ENCODE measurements around the gene IL18BP.

GRCh38 chr11:71963468-71963867, 35.2 kb upstream of the IL18BP start:
- no peak for TF ChIP-seq CTCF (IDR thresholded peaks at IDR 0.05; ENCODE audit: insufficient read depth, low read length, poor library complexity, severe bottlenecking)
- TF ChIP-seq EZH2phosphoT487 (conservative IDR thresholded peaks at IDR 0.05; ENCODE audit: low read length) = no peak
